Mesendoderm (in vitro differentiated cells): ENCODE measurements around the gene IL17RD.

Source experiments
- DNase-seq: peaks from one replicate; pipeline ENCODE4 v3.0.0; 2013
- H2AK5ac ChIP-seq: 2 replicates; pipeline ENCODE4 v1.6.1; 2013; ENCODE audit warnings: low read length, inconsistent platforms
- H2BK120ac ChIP-seq: 2 replicates; pipeline ENCODE4 v1.6.1; 2013; ENCODE audit warnings: low read depth, mild to moderate bottlenecking, low read length, moderate library complexity, mixed read lengths
- H2BK15ac ChIP-seq: replicated peaks from 2 replicates; pipeline ENCODE4 v1.6.1; 2013; ENCODE audit warnings: low read depth, mild to moderate bottlenecking, moderate library complexity
- H2BK5ac ChIP-seq: 2 replicates; pipeline ENCODE4 v1.6.1; 2013; ENCODE audit warnings: low read length, inconsistent platforms
- H3K18ac ChIP-seq: 2 replicates; pipeline ENCODE4 v1.6.1; 2013; ENCODE audit warnings: mild to moderate bottlenecking, low read length, mixed read lengths
- H3K23ac ChIP-seq: one replicate; pipeline ENCODE4 v1.6.1; 2013; ENCODE audit warnings: low read length
- H3K27ac ChIP-seq: 2 replicates; pipeline ENCODE4 v1.5.1; 2013; ENCODE audit warnings: low read depth, mild to moderate bottlenecking, inconsistent platforms, low read length, moderate library complexity
- H3K27me3 ChIP-seq: 2 replicates; pipeline ENCODE4 v1.6.1; 2013; ENCODE audit warnings: low read length, control low read depth, mild to moderate bottlenecking, inconsistent platforms; ENCODE audit not compliant: insufficient read depth, poor library complexity
- H3K36me3 ChIP-seq: 2 replicates; pipeline ENCODE4 v1.6.1; 2013; ENCODE audit warnings: low read length, inconsistent platforms; ENCODE audit not compliant: control insufficient read depth, insufficient read depth
- H3K4ac ChIP-seq: one replicate; pipeline ENCODE4 v1.6.1; 2013; ENCODE audit warnings: low read depth, mild to moderate bottlenecking, low read length, moderate library complexity
- H3K4me1 ChIP-seq: 2 replicates; pipeline ENCODE4 v1.6.1; 2013; ENCODE audit warnings: low read depth, low read length, inconsistent platforms; ENCODE audit not compliant: control insufficient read depth
- H3K4me2 ChIP-seq: 2 replicates; pipeline ENCODE4 v1.6.1; 2013; ENCODE audit warnings: low read length
- H3K4me3 ChIP-seq: 2 replicates; pipeline ENCODE4 v1.5.1; 2013; ENCODE audit warnings: mild to moderate bottlenecking, low read length
- H3K56ac ChIP-seq: one replicate; pipeline ENCODE4 v1.6.1; 2013; ENCODE audit warnings: low read length
- H3K79me1 ChIP-seq: 2 replicates; pipeline ENCODE4 v1.6.1; 2013; ENCODE audit warnings: low read length, inconsistent platforms
- H3K79me2 ChIP-seq: 2 replicates; pipeline ENCODE4 v1.6.1; 2013; ENCODE audit warnings: mild to moderate bottlenecking, low read length; ENCODE audit not compliant: control insufficient read depth, insufficient read depth
- H3K9ac ChIP-seq: 2 replicates; pipeline ENCODE4 v1.6.1; 2013; ENCODE audit warnings: low read length, inconsistent platforms
- H4K5ac ChIP-seq: one replicate; pipeline ENCODE4 v1.6.1; 2013; ENCODE audit warnings: low read length
- H4K8ac ChIP-seq: one replicate; pipeline ENCODE4 v1.6.1; 2013; ENCODE audit warnings: low read depth, mild to moderate bottlenecking, control low read depth, low read length, moderate library complexity
- WGBS: extraction: QIAGEN DNeasy Blood & Tissue Kit; methylation state at CpG from one replicate; pipeline ENCODE4 v1.1.7; 2013; ENCODE audit warnings: low lambda C conversion rate, missing lambda C conversion rate; ENCODE audit not compliant: insufficient coverage; ENCODE audit errors: extremely low coverage; 5-methylcytosine and 5-hydroxymethylcytosine counted together

IL17RD gene

DNA sequence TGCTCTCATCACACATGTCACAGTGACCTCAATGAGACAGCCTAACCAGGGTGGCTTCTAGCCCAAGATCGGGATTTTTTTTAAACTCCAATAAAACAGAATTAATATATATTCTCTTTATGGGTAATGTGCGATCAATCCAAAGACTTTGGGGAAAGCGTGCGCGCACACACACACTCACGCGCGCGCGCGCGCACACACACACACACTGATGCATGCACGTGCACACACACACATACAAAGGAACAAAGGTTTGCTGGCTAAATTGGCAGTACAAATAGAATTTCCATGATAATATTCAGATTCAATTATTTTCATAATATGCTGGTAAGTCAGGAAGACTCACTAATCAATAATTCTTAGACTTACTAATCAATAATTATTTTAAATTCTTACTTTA is 19.3 kb downstream of the IL17RD start:
- Histone ChIP-seq H3K79me1 (peaks cover 22% of the 10 kb centered on the region), H3K79me2 (peaks cover 54% of the 10 kb centered on the region), H3K4ac (peak overlapping the region; percentile 9), H3K4me2 (no peak overlapping the region), H2AK5ac (no peak overlapping the region), H3K36me3 (peaks cover 5% of the 10 kb centered on the region), H2BK15ac (no peak overlapping the region), H3K18ac (no peak overlapping the region), H2BK120ac (no peak overlapping the region), H3K27ac (no peak overlapping the region), H3K56ac (no peak overlapping the region), H3K27me3 (no peaks in the 10 kb centered on the region), H3K23ac (no peak overlapping the region), H3K4me1 (peaks cover 22% of the 10 kb centered on the region), H2BK5ac (no peak overlapping the region), H3K4me3 (no peak overlapping the region), H4K8ac (no peak overlapping the region), H4K5ac (no peak overlapping the region), H3K9ac (no peak overlapping the region)
- WGBS = no CpG with 5 or more reads among the region's 13 CpGs
- no peak for DNase-seq

GRCh38 chr3:57144952-57145351 is 20.2 kb downstream of the IL17RD start:
- no peak overlapping the region for H2BK120ac ChIP-seq
- H3K23ac ChIP-seq = no peak overlapping the region
- H3K79me1 ChIP-seq = peaks cover 19% of the 10 kb centered on the region
- no peak overlapping the region for H4K8ac ChIP-seq
- DNase-seq = no peak
- H3K36me3 ChIP-seq = peaks cover 5% of the 10 kb centered on the region
- peaks cover 27% of the 10 kb centered on the region for H3K4me1 ChIP-seq
- no peak overlapping the region for H4K5ac ChIP-seq
- H3K79me2 ChIP-seq = peaks cover 53% of the 10 kb centered on the region
- H2AK5ac ChIP-seq = no peak overlapping the region
- H3K4ac ChIP-seq = no peak overlapping the region
- no peaks in the 10 kb centered on the region for H3K27me3 ChIP-seq
- no peak overlapping the region for H2BK5ac ChIP-seq
- no peak overlapping the region for H3K27ac ChIP-seq
- no peak overlapping the region for H2BK15ac ChIP-seq
- WGBS = no CpG with 5 or more reads among the region's 3 CpGs
- no peak overlapping the region for H3K56ac ChIP-seq
- no peak overlapping the region for H3K4me3 ChIP-seq
- H3K18ac ChIP-seq = no peak overlapping the region
- H3K9ac ChIP-seq = peak overlapping the region; percentile 7
- no peak overlapping the region for H3K4me2 ChIP-seq

DNA sequence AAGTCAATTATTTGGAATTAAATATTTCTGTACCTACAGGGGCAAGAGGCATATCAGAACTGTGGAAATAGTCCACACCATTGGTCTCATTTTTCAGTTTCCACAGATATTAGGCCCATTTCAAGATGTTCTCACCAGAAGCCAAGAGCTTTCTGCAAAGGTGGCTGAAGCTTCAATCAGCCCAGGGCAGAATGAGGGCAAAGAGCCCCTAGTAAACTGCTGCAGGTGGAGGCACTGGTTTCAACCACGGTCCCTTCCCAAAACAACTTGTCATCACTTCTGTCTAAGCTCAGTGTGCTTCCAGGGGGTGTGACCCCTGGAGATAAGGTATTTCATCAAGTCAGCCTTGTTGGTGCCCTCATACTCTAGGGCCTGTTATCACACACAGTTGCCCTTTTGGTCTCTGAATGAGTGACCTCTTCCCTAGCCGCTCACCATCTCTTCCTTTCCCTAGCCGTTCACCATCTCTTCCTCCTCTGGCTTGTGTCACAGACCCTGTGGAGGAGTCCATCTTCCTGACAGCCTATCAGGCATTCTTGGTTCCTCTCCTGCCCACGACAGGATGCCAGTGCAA is 21.2 kb downstream of the IL17RD start:
- Histone ChIP-seq H3K9ac (no peak overlapping the region), H2BK5ac (no peak overlapping the region), H3K36me3 (peaks cover 2% of the 10 kb centered on the region), H3K27me3 (no peaks in the 10 kb centered on the region), H3K4me2 (no peak overlapping the region), H3K79me2 (peaks cover 46% of the 10 kb centered on the region), H3K18ac (no peak overlapping the region), H3K4me3 (no peak overlapping the region), H3K56ac (no peak overlapping the region), H3K4ac (no peak overlapping the region), H4K8ac (no peak overlapping the region), H2BK120ac (no peak overlapping the region), H3K4me1 (peaks cover 28% of the 10 kb centered on the region), H2AK5ac (no peak overlapping the region), H3K23ac (no peak overlapping the region), H2BK15ac (no peak overlapping the region), H4K5ac (no peak overlapping the region), H3K27ac (peak overlapping the region; percentile 20), H3K79me1 (peaks cover 14% of the 10 kb centered on the region)
- WGBS = no CpG with 5 or more reads among the region's 4 CpGs
- peak; percentile 34 for DNase-seq

GRCh38 chr3:57142411-57142723 is 22.8 kb downstream of the IL17RD start:
- no peak overlapping the region for H3K56ac ChIP-seq
- no CpG with 5 or more reads among the region's 11 CpGs for WGBS
- no peak overlapping the region for H4K8ac ChIP-seq
- peaks cover 9% of the 10 kb centered on the region for H3K79me1 ChIP-seq
- H3K27ac ChIP-seq = no peak overlapping the region
- no peaks in the 10 kb centered on the region for H3K27me3 ChIP-seq
- no peak overlapping the region for H3K4me3 ChIP-seq
- peak; percentile 90 for DNase-seq
- no peak overlapping the region for H3K18ac ChIP-seq
- H3K36me3 ChIP-seq = peaks cover under 1% of the 10 kb centered on the region
- peaks cover 45% of the 10 kb centered on the region for H3K79me2 ChIP-seq
- H3K4me2 ChIP-seq = no peak overlapping the region
- H2BK15ac ChIP-seq = peak overlapping the region; percentile 61
- H2BK120ac ChIP-seq = no peak overlapping the region
- H3K23ac ChIP-seq = no peak overlapping the region
- H2AK5ac ChIP-seq = no peak overlapping the region
- H2BK5ac ChIP-seq = no peak overlapping the region
- peaks cover 35% of the 10 kb centered on the region for H3K4me1 ChIP-seq
- peak overlapping the region; percentile 4 for H3K9ac ChIP-seq
- no peak overlapping the region for H4K5ac ChIP-seq
- H3K4ac ChIP-seq = no peak overlapping the region

- H3K4ac ChIP-seq = peak overlapping the region; percentile 75
- no peaks in the 10 kb centered on the region for H3K27me3 ChIP-seq
- H3K18ac ChIP-seq = peak overlapping the region; percentile 91
- H3K9ac ChIP-seq = peak overlapping the region; percentile 4
- H3K23ac ChIP-seq = no peak overlapping the region
- peak overlapping the region; percentile 61 for H2BK15ac ChIP-seq
- H2BK120ac ChIP-seq = no peak overlapping the region
- H3K4me3 ChIP-seq = no peak overlapping the region
- no peak overlapping the region for H4K5ac ChIP-seq
- H3K4me1 ChIP-seq = peaks cover 40% of the 10 kb centered on the region
- H3K79me1 ChIP-seq = peaks cover 12% of the 10 kb centered on the region
- H3K79me2 ChIP-seq = peaks cover 46% of the 10 kb centered on the region
- no peak overlapping the region for H4K8ac ChIP-seq
- H3K36me3 ChIP-seq = no peaks in the 10 kb centered on the region
- H2AK5ac ChIP-seq = no peak overlapping the region
- H2BK5ac ChIP-seq = no peak overlapping the region
- H3K4me2 ChIP-seq = no peak overlapping the region
- DNase-seq = peak; percentile 66
- no CpG with 5 or more reads among the region's 5 CpGs for WGBS
- no peak overlapping the region for H3K56ac ChIP-seq
- no peak overlapping the region for H3K27ac ChIP-seq
Observed at GRCh38 chr3:57141719-57142410, 23.3 kb downstream of the IL17RD start.

GRCh38 chr3:57140894-57141293 is 24.3 kb downstream of the IL17RD start:
- Histone ChIP-seq H3K4me2 (no peak overlapping the region), H3K23ac (no peak overlapping the region), H3K27ac (no peak overlapping the region), H2BK5ac (no peak overlapping the region), H4K8ac (no peak overlapping the region), H3K79me1 (peaks cover 13% of the 10 kb centered on the region), H2AK5ac (no peak overlapping the region), H3K18ac (no peak overlapping the region), H4K5ac (no peak overlapping the region), H3K36me3 (no peaks in the 10 kb centered on the region), H3K4ac (no peak overlapping the region), H3K27me3 (no peaks in the 10 kb centered on the region), H3K4me1 (peaks cover 46% of the 10 kb centered on the region), H3K56ac (no peak overlapping the region), H3K4me3 (no peak overlapping the region), H3K79me2 (peaks cover 54% of the 10 kb centered on the region), H2BK15ac (no peak overlapping the region), H2BK120ac (no peak overlapping the region), H3K9ac (no peak overlapping the region)
- WGBS = no CpG with 5 or more reads among the region's 5 CpGs
- no peak for DNase-seq
